Activated CD8-positive, alpha-beta memory T cell treated with anti-CD3 and anti-CD28 coated beads for 1 hour (primary cell): ENCODE data around the gene PRMT5.

Source experiments
- DNase-seq, 2 donors: peaks; one replicate each; pipeline ENCODE4 v3.0.0-alpha.2; 2020; ENCODE audit warnings: low read depth in 1 of 2; ENCODE audit errors: extremely low read depth in 1 of 2

PRMT5 gene

DNA sequence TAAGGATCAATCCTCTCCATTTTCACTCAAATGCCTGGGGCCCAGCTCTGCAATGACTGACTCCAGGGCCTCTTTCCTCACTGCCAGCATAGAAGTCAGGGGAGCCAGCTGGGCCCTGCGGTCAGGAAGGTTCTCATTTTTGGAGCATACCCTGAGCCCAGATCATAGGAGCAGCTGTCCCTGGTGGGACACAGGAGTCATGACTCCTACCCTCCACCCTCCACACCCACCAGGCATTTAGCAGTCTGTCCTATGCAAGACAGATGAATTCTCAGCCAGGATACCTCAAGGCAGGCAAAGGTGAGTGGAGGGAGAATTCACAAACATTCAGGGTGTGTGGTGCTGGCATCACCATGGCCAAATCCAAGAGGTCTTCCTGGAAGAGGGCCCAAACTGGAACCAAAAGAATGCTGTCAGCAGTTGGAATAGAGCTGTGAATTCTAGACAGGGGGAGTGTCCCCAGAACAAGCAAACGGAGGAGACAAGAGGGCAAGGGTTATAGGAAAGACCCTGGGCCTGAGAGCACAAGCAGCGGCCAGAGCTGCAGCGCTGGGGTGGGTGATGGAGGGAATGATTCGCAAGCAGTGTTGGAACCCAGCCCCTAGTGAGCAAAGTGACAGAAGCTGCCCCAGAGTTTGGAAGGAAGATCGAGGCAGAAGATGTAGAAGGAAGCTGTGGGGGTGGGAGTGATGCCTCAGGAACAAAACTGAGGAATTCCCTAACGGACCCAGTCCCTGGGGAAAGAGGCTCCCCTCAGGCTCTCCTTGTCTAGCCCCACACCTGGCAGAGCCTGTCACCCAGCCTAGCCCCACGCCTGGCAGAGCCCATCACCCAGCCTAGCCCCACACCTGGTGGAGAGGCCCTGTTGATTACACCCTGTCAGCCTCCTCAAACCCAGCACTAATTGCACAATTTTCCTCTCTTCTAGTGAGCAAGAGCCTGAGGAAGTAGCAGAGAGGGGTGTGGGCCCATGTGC lies 50.6 kb downstream of the PRMT5 start:
- DNase-seq: no peak

DNA sequence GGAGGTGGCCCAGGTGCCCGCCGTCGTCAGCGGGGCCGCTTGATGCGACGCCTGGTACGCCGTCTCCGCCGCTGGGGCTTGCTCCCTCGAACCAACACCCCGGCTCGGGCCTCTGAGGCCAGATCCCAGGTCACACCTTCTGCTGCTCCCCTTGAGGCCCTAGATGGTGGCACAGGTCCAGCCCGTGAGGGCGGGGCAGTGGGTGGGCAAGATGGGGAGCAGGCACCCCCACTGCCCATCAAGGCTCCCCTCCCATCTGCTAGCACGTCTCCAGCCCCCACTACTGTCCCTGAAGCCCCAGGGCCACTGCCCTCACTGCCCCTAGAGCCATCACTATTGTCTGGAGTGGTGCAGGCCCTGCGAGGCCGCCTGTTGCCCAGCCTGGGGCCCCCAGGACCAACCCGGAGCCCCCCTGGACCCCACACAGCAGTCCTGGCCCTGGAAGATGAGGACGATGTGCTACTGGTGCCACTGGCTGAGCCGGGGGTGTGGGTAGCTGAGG lies 52.1 kb downstream of the PRMT5 start:
- DNase-seq: no peak

DNA sequence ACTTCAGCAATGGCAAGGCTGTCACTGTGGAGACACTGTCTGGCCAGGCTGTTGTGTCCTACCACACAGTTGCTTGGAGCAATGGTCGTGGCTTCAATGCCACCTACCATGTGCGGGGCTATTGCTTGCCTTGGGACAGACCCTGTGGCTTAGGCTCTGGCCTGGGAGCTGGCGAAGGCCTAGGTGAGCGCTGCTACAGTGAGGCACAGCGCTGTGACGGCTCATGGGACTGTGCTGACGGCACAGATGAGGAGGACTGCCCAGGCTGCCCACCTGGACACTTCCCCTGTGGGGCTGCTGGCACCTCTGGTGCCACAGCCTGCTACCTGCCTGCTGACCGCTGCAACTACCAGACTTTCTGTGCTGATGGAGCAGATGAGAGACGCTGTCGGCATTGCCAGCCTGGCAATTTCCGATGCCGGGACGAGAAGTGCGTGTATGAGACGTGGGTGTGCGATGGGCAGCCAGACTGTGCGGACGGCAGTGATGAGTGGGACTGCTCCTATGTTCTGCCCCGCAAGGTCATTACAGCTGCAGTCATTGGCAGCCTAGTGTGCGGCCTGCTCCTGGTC lies 53.3 kb downstream of the PRMT5 start:
- DNase-seq: no peak

DNA sequence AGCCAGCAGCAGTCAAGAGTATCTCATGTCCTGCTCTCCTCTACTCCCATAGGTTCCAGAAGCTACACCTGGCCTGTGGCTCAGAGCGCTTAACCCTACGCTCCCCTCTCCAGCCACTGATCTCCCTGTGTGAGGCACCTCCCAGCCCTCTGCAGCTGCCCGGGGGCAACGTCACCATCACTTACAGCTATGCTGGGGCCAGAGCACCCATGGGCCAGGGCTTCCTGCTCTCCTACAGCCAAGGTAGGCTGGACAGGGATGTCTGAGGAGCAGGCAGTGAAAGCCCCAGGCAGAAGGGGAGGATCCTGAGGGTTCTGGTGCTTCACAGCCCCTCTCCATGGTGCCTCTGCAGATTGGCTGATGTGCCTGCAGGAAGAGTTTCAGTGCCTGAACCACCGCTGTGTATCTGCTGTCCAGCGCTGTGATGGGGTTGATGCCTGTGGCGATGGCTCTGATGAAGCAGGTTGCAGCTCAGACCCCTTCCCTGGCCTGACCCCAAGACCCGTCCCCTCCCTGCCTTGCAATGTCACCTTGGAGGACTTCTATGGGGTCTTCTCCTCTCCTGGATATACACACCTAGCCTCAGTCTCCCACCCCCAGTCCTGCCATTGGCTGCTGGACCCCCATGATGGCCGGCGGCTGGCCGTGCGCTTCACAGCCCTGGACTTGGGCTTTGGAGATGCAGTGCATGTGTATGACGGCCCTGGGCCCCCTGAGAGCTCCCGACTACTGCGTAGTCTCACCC lies 54.0 kb downstream of the PRMT5 start:
- no peak for DNase-seq

DNA sequence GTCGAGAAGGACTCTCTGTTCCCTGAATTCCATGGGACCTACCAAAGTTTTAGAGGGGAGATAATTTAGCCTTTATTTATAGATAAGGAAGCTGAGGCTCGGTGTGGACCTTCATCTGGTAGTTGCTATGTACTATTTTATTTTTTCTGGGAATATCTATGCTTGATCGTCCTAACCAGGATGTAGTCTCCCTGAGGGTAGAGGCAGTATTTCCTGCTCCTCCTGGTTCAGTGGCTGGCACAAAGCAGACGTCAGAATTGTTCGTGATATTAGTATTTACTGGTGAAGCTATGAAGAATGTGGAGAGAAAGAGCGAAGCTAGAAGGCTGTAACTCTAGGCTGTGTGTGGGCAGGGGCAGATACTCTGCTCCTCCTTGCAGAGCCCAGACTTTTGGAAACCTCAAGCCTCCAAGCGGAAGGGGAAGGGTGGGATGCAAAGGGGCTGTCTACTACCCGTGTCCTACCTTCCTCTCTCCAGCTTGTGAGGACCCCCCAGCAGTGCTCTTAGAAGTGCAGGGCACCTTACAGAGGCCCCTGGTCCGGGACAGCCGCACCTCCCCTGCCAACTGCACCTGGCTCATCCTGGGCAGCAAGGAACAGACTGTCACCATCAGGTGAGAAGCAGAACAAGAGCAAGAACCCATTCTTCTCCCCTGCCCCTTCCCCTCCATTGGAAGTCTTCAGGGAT lies 56.2 kb downstream of the PRMT5 start:
- DNase-seq: no peak

DNA sequence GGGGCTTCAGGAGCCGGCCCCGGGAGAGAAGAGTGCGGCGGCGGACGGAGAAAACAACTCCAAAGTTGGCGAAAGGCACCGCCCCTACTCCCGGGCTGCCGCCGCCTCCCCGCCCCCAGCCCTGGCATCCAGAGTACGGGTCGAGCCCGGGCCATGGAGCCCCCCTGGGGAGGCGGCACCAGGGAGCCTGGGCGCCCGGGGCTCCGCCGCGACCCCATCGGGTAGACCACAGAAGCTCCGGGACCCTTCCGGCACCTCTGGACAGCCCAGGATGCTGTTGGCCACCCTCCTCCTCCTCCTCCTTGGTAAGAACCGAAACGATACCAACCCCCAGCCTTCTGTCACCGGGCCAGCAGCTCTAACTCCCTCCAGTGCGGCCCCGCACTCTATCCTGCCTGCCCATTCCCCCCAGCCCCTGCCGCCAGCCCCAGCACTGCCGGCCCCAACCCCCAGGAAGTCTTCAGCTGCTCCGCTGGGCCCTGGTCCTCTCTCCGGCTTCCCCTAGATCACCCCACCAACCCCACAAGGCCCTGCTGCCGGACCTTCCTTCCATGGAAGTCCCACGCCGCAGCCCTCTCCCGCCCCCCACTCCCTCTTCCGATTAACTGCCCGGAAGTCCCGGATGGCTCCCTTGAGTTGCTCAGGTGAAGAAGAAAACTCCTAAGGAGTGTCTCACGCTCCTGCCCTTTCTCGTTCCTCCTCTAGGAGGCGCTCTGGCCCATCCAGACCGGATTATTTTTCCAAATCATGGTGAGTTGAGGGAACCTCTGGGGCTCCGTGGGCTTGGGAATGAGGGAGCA lies 56.9 kb downstream of the PRMT5 start:
- DNase-seq: peak in 1 of 2 donors; percentile 53

DNA sequence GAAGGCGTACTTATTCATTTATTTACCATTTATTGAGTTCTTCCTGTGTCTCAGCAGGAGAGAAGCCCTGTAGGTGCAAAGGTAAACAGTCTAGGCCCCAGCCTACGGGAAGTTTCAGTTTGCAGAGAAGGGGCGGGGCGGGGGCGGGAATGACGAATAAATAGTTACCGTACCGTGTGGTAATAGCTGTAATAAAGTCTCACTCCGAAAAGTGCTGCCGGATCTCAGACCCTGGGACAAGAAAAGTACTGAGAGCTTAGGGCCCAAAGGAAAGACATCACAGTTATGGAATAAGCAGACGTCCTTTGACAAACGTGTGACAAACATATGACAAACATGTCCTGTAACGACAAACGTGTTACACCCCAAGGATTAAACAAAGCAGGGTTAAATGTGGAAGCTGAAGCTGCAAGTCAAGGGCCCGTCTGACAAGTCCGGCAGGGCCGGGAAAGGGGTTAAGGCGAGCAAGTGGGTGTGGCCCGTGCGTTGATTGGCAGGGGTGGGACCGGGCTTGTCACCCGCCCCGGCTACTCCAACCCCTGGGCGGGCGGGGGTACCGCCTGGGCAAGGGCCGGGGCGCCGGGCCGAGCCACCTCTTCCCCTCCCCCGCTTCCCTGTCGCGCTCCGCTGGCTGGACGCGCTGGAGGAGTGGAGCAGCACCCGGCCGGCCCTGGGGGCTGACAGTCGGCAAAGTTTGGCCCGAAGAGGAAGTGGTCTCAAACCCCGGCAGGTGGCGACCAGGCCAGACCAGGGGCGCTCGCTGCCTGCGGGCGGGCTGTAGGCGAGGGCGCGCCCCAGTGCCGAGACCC lies 57.7 kb downstream of the PRMT5 start, which contains the start of gene LRP10:
Gene LRP10, plus strand, starts transcription at position 517 of the 809 bp plus-strand sequence. CDS start 564 bp downstream, outside the sequence.
- peak in 1 of 2 donors; percentile 66 for DNase-seq

DNA sequence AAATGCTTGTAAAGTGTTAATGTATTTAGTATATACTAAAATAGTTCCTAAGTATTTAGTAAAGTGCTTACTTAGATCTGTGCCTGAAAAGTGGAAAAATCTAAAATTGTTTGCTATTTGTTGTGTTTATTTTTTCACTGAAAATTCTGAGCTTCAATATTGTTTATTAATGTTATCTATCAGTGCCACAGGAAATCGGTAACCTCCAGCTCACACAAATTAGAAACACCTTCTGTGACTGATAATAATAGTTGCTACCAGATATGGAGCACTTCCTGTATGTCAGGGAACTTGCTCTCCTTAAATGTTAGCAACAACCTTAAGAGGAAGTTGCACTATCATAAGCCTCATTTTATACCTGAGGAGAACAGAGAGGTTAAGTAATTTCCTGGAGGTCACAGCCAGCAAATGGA lies 58.4 kb downstream of the PRMT5 start:
- no peak for DNase-seq
